ENCODE measurements around the gene TBC1D22A. TPM values are rescaled to one million over a fixed set of nuclear protein-coding genes. Genes with fewer than 3 reads are reported as not detected.

Gene TBC1D22A
- total and polyA plus RNA-seq, 2 donors (not counting 3 experiments of a cell fraction or from before 2014, with no cell fraction given) = 26.1 to 32.4 TPM

- ChIA-PET CTCF (no interaction called here), POLR2A (no interaction called here)
- no peak for TF ChIP-seq MAX (IDR thresholded peaks at IDR 0.05; ENCODE audit: insufficient read depth, insufficient read length)
- TF ChIP-seq CTCF (IDR thresholded peaks at IDR 0.05; ENCODE audit: extremely low read depth in 1 of 2, insufficient read depth in 1 of 2, low read depth in 1 of 2, low read length in 2 of 2) = no peak
- TF ChIP-seq POLR2A (IDR thresholded peaks at IDR 0.05; ENCODE audit: low read depth, low read length) = no peak
- no peak for TF ChIP-seq EZH2 (IDR thresholded peaks at IDR 0.05; ENCODE audit: borderline replicate concordance, low read depth, low read length, severe bottlenecking)
- TF ChIP-seq GATA2 (IDR thresholded peaks at IDR 0.05; ENCODE audit: insufficient read depth, insufficient read length, low read depth, low read length) = no peak
- Histone ChIP-seq H3K9me1 (replicated peaks; ENCODE audit: control insufficient read depth, extremely low read depth, insufficient read depth, low read length) (no peaks in the 10 kb centered on the region), H3K4me1 (ENCODE audit: control insufficient read depth, extremely low read depth, insufficient read depth, low read length) (peaks cover 19% of the 10 kb centered on the region), H3K36me3 (ENCODE audit: control insufficient read depth in 2 of 2, extremely low read depth in 1 of 2, insufficient read depth in 2 of 2, low read length in 2 of 2) (no peaks in the 10 kb centered on the region), H3K27me3 (ENCODE audit: control insufficient read depth in 2 of 2, insufficient read depth in 2 of 2, low read length in 2 of 2) (no peaks in the 10 kb centered on the region), H3K9me3 (replicated peaks; ENCODE audit: control insufficient read depth, insufficient read depth, low read length) (no peaks in the 10 kb centered on the region), H3K4me2 (ENCODE audit: insufficient read depth, low read length) (no peak overlapping the region), H3K79me2 (ENCODE audit: control insufficient read depth, insufficient read depth, low read length) (no peaks in the 10 kb centered on the region), H3K4me3 (replicated peaks in 1 of 3; ENCODE audit: insufficient read depth in 1 of 3, low read depth in 1 of 3, low read length in 3 of 3) (no peak overlapping the region), H4K20me1 (replicated peaks; ENCODE audit: control insufficient read depth, extremely low read depth, insufficient read depth, low read length) (no peaks in the 10 kb centered on the region), H2AFZ (ENCODE audit: low read depth, low read length) (no peak overlapping the region), H3K9ac (replicated peaks; ENCODE audit: extremely low read depth, insufficient read depth, low read length) (no peak overlapping the region), H3K27ac (ENCODE audit: insufficient read depth, low read depth, low read length) (no peak overlapping the region)
- dilution Hi-C loops (cut with MboI; ENCODE audit: extremely low pct_ligation_motif_present, low sequenced_read_pairs) = no loop called here
- no TSS peak for BruUV-seq (replicated peaks)
- DNase-seq (ENCODE audit: low read depth, low spot score) = no peak
- no peak for FAIRE-seq
- intact Hi-C loops (cut with micrococcal nuclease) = no loop called here
These were observed 174.7 kb downstream of the TBC1D22A start for GRCh38 chr22:46937185-46937584.

- no peaks in the 10 kb centered on the region for H3K9me3 ChIP-seq (replicated peaks; ENCODE audit: control insufficient read depth, insufficient read depth, low read length)
- FAIRE-seq = no peak
- H3K27me3 ChIP-seq (ENCODE audit: control insufficient read depth in 2 of 2, insufficient read depth in 2 of 2, low read length in 2 of 2) = no peaks in the 10 kb centered on the region
- DNase-seq (ENCODE audit: low read depth, low spot score) = no peak
- no TSS peak for BruUV-seq (replicated peaks)
- no peaks in the 10 kb centered on the region for H3K36me3 ChIP-seq (ENCODE audit: control insufficient read depth in 2 of 2, extremely low read depth in 1 of 2, insufficient read depth in 2 of 2, low read length in 2 of 2)
- no peak for TF ChIP-seq GATA2 (IDR thresholded peaks at IDR 0.05; ENCODE audit: insufficient read depth, insufficient read length, low read depth, low read length)
- TF ChIP-seq EZH2 (IDR thresholded peaks at IDR 0.05; ENCODE audit: borderline replicate concordance, low read depth, low read length, severe bottlenecking) = no peak
- no peak for TF ChIP-seq POLR2A (IDR thresholded peaks at IDR 0.05; ENCODE audit: low read depth, low read length)
- TF ChIP-seq MYC (IDR thresholded peaks at IDR 0.05; ENCODE audit: low read depth, low read length) = no peak
- no peak for TF ChIP-seq JUN (IDR thresholded peaks at IDR 0.05; ENCODE audit: borderline replicate concordance, insufficient read depth, insufficient read length, low read depth)
- TF ChIP-seq POLR2AphosphoS5 (IDR thresholded peaks at IDR 0.05; ENCODE audit: insufficient read depth, low read depth, low read length) = no peak
- TF ChIP-seq CTCF (IDR thresholded peaks at IDR 0.05; ENCODE audit: extremely low read depth in 1 of 2, insufficient read depth in 1 of 2, low read depth in 1 of 2, low read length in 2 of 2) = no peak
- no peak for TF ChIP-seq MAX (IDR thresholded peaks at IDR 0.05; ENCODE audit: insufficient read depth, insufficient read length)
- TF ChIP-seq FOS (IDR thresholded peaks at IDR 0.05; ENCODE audit: borderline replicate concordance, insufficient read depth, low read length) = no peak
- H3K9me1 ChIP-seq (replicated peaks; ENCODE audit: control insufficient read depth, extremely low read depth, insufficient read depth, low read length) = no peaks in the 10 kb centered on the region
- H3K4me1 ChIP-seq (ENCODE audit: control insufficient read depth, extremely low read depth, insufficient read depth, low read length) = peaks cover 26% of the 10 kb centered on the region
- ChIA-PET CTCF (no interaction called here), POLR2A (no interaction called here)
- intact Hi-C loops (cut with micrococcal nuclease) = no loop called here
- no peak overlapping the region for H2AFZ ChIP-seq (ENCODE audit: low read depth, low read length)
- no peak overlapping the region for H3K27ac ChIP-seq (ENCODE audit: insufficient read depth, low read depth, low read length)
- dilution Hi-C loops (cut with MboI; ENCODE audit: extremely low pct_ligation_motif_present, low sequenced_read_pairs) = no loop called here
- no peak overlapping the region for H3K4me2 ChIP-seq (ENCODE audit: insufficient read depth, low read length)
- H4K20me1 ChIP-seq (replicated peaks; ENCODE audit: control insufficient read depth, extremely low read depth, insufficient read depth, low read length) = no peaks in the 10 kb centered on the region
- H3K9ac ChIP-seq (replicated peaks; ENCODE audit: extremely low read depth, insufficient read depth, low read length) = no peak overlapping the region
- H3K79me2 ChIP-seq (ENCODE audit: control insufficient read depth, insufficient read depth, low read length) = no peaks in the 10 kb centered on the region
- H3K4me3 ChIP-seq (replicated peaks in 1 of 3; ENCODE audit: insufficient read depth in 1 of 3, low read depth in 1 of 3, low read length in 3 of 3) = no peak overlapping the region
These were observed 175.5 kb downstream of the TBC1D22A start for GRCh38 chr22:46937939-46938338.
